HCT116 (cell line): ENCODE measurements around the gene SPATS2L. TPM values are rescaled to one million over a fixed set of nuclear protein-coding genes. Genes with fewer than 3 reads are reported as not detected.

ENCODE experiments used
- ATAC-seq: fragments of 200-7000 bp; cut with Tn5 transposase; 2 replicates; pipeline ENCODE4 v1.9.1; 2020; ENCODE audit warnings: mild to moderate bottlenecking, moderate library complexity
- BruUV-seq: library from RNA; stranded (reverse); fragments of 400-500 nt; replicated peaks from 2 replicates; lab custom pipeline; 2021; lab: Mats Ljungman, UMichigan
- CTCF ChIA-PET: fragments of 300-600 bp; sonication (Branson Sonifier 250); formaldehyde crosslinking; loops from one replicate; lab custom pipeline; 2021; ENCODE audit warnings: antibody characterized with exemption; lab: Charles Lee
- POLR2A ChIA-PET: fragments of 300-600, 350-600 bp; sonication (Branson Sonifier 250); formaldehyde crosslinking; loops from one replicate; lab custom pipeline; 2021; ENCODE audit warnings: antibody characterized with exemption; lab: Charles Lee
- RAD21 ChIA-PET, 2 experiments: fragments of 300-600 bp; sonication (Branson Sonifier 250); formaldehyde crosslinking; loops; one replicate each; lab custom pipeline; 2023; ENCODE audit warnings: low total read pairs in 2 of 2; ENCODE audit not compliant: uncharacterized antibody in 2 of 2, unreplicated experiment in 2 of 2, low non-redundant PET in 1 of 2; lab: Charles Lee
- DNase-seq: peaks from one replicate; pipeline ENCODE4 v3.0.0-alpha.2; 2010; ENCODE audit warnings: low read depth, low spot score
- H2AFZ ChIP-seq: fragments of 200-600 bp; shearing (Covaris generic), sonication (generic); 2 replicates; pipeline ENCODE4 v1.6.1; 2017; ENCODE audit warnings: low read depth, mixed run types, mixed read lengths, antibody characterized with exemption, low read length; ENCODE audit not compliant: poor library complexity, severe bottlenecking
- H3K27ac ChIP-seq: 2 replicates; pipeline ENCODE4 v1.5.1; 2012; ENCODE audit warnings: low read depth, low read length
- H3K27me3 ChIP-seq: fragments of 200-600 bp; sonication (generic); 2 replicates; pipeline ENCODE4 v1.6.1; 2016; ENCODE audit warnings: mixed run types, low read length, mixed read lengths; ENCODE audit not compliant: insufficient read depth
- H3K36me3 ChIP-seq, 2 experiments: fragments of 200-500 bp in 1 of 2; fragments of 200-600 bp in 1 of 2; sonication (Bioruptor generic) in 1 of 2; sonication (generic) in 1 of 2; 2 replicates each; pipeline versions ENCODE4 v1.5.1 to v1.6.1; 2014 to 2016; ENCODE audit warnings: low read length in 2 of 2, inconsistent platforms in 1 of 2, mixed read lengths in 1 of 2, mixed run types in 1 of 2; ENCODE audit not compliant: insufficient read depth in 2 of 2, control insufficient read depth in 1 of 2
- H3K4me1 ChIP-seq, 2 experiments: fragments of 200-600 bp in 1 of 2; sonication (generic) in 1 of 2; 2 replicates each; pipeline versions ENCODE4 v1.5.1 to v1.6.1; 2012 to 2017; ENCODE audit warnings: low read length in 2 of 2, inconsistent platforms in 1 of 2, mild to moderate bottlenecking in 1 of 2, mixed read lengths in 1 of 2, mixed run types in 1 of 2, moderate library complexity in 1 of 2; ENCODE audit not compliant: insufficient read depth in 2 of 2, control insufficient read depth in 1 of 2
- H3K4me2 ChIP-seq: fragments of 200-600 bp; sonication (generic); 2 replicates; pipeline ENCODE4 v1.6.1; 2017; ENCODE audit warnings: mixed run types, low read length, mixed read lengths
- H3K4me3 ChIP-seq, 2 experiments: fragments of 200-600 bp in 1 of 2; sonication (generic) in 1 of 2; replicated peaks in 1 of 2; 2 replicates each; pipeline ENCODE4 v1.5.1; 2011 to 2016; ENCODE audit warnings: low read length in 2 of 2, control low read depth in 1 of 2, low read depth in 1 of 2, mild to moderate bottlenecking in 1 of 2, mixed read lengths in 1 of 2, mixed run types in 1 of 2
- H3K79me2 ChIP-seq: fragments of 200-600 bp; sonication (generic); 2 replicates; pipeline ENCODE4 v1.6.1; 2017; ENCODE audit warnings: mild to moderate bottlenecking, mixed run types, low read length, moderate library complexity, mixed read lengths; ENCODE audit not compliant: insufficient read depth
- H3K9ac ChIP-seq: fragments of 200-600 bp; sonication (generic); 2 replicates; pipeline ENCODE4 v1.6.1; 2016; ENCODE audit warnings: low read length, mixed read lengths
- H3K9me2 ChIP-seq: fragments of 200-600 bp; sonication (generic), shearing (Covaris generic); 2 replicates; pipeline ENCODE4 v1.6.1; 2017; ENCODE audit warnings: mixed run types, mild to moderate bottlenecking, moderate library complexity; ENCODE audit not compliant: insufficient read depth
- H3K9me3 ChIP-seq, 2 experiments: fragments of 200-500 bp in 1 of 2; fragments of 200-600 bp in 1 of 2; sonication (Bioruptor generic) in 1 of 2; sonication (generic) in 1 of 2; 2 replicates each; pipeline ENCODE4 v1.6.1; 2014 to 2017; ENCODE audit warnings: low read length in 2 of 2, mixed read lengths in 2 of 2, inconsistent platforms in 1 of 2, low read depth in 1 of 2, mild to moderate bottlenecking in 1 of 2, mixed run types in 1 of 2, moderate library complexity in 1 of 2; ENCODE audit not compliant: control insufficient read depth in 1 of 2, insufficient read depth in 1 of 2
- H4K20me1 ChIP-seq: fragments of 200-600 bp; sonication (generic), shearing (Covaris generic); 2 replicates; pipeline ENCODE4 v1.6.1; 2017; ENCODE audit warnings: mixed run types, mild to moderate bottlenecking, moderate library complexity; ENCODE audit not compliant: insufficient read depth
- CBX3 ChIP-seq: IDR thresholded peaks from 2 replicates; pipeline ENCODE4 v1.6.1; 2012; ENCODE audit warnings: low read depth
- CTCF ChIP-seq, 3 experiments: fragments of 200-600 bp in 1 of 3; sonication (generic) in 1 of 3; IDR thresholded peaks in 2 of 3; conservative IDR thresholded peaks in 1 of 3; 2 replicates each; pipeline ENCODE4 v1.5.1; 2012 to 2017; ENCODE audit warnings: low read depth in 2 of 3, low read length in 2 of 3, antibody characterized with exemption in 1 of 3, borderline replicate concordance in 1 of 3, control low read depth in 1 of 3, mild to moderate bottlenecking in 1 of 3, mixed read lengths in 1 of 3, mixed run types in 1 of 3, moderate library complexity in 1 of 3; ENCODE audit not compliant: insufficient read depth in 1 of 3
- EGR1 ChIP-seq: IDR thresholded peaks from 2 replicates; pipeline ENCODE4 v1.6.1; 2012; ENCODE audit warnings: low read depth
- ELF1 ChIP-seq: IDR thresholded peaks from 2 replicates; pipeline ENCODE4 v1.6.1; 2012; ENCODE audit warnings: low read depth, borderline replicate concordance
- EZH2 ChIP-seq: fragments of 200-600 bp; sonication (generic); IDR thresholded peaks from 2 replicates; pipeline ENCODE4 v1.6.1; 2017; ENCODE audit warnings: antibody characterized with exemption, mixed run types
- EZH2phosphoT487 ChIP-seq: fragments of 200-600 bp; IDR thresholded peaks from 2 replicates; pipeline ENCODE4 v1.6.1; 2018; ENCODE audit warnings: antibody characterized with exemption, borderline replicate concordance
- JUND ChIP-seq: IDR thresholded peaks from 2 replicates; pipeline ENCODE4 v1.6.1; 2012
- POLR2A ChIP-seq: IDR thresholded peaks from 2 replicates; pipeline ENCODE4 v1.7.0; 2011; ENCODE audit warnings: borderline replicate concordance; ENCODE audit not compliant: insufficient read depth, insufficient read length; ENCODE audit errors: extremely low read depth
- POLR2AphosphoS5 ChIP-seq: IDR thresholded peaks from 2 replicates; pipeline ENCODE4 v1.6.1; 2011; ENCODE audit warnings: mild to moderate bottlenecking, low read depth, low read length, moderate library complexity
- REST ChIP-seq: IDR thresholded peaks from 2 replicates; pipeline ENCODE4 v1.6.1; 2012; ENCODE audit warnings: low read depth
- SIN3A ChIP-seq: IDR thresholded peaks from 2 replicates; pipeline ENCODE4 v1.6.1; 2012; ENCODE audit warnings: low read depth
- SP1 ChIP-seq: IDR thresholded peaks from 2 replicates; pipeline ENCODE4 v1.6.1; 2012; ENCODE audit warnings: low read depth
- SRF ChIP-seq: IDR thresholded peaks from 2 replicates; pipeline ENCODE4 v1.6.1; 2012; ENCODE audit warnings: low read depth
- TCF7L2 ChIP-seq: IDR thresholded peaks from 2 replicates; pipeline ENCODE4 v1.7.0; 2011; ENCODE audit warnings: borderline replicate concordance, inconsistent platforms; ENCODE audit not compliant: insufficient read depth, insufficient read length; ENCODE audit errors: extremely low read depth
- YY1 ChIP-seq: IDR thresholded peaks from 2 replicates; pipeline ENCODE4 v1.6.1; 2011; ENCODE audit warnings: low read length, low read depth, moderate library complexity, mild to moderate bottlenecking; ENCODE audit not compliant: insufficient replicate concordance; ENCODE audit errors: extremely low read depth
- ZFX ChIP-seq: fragments of 450-650 bp; IDR thresholded peaks from 2 replicates; pipeline ENCODE4 v1.6.1; 2017
- intact Hi-C: fragments of 100-400 bp; cut with micrococcal nuclease; formaldehyde crosslinking; loops from 2 replicates; pipeline ENCODE4 v1.10.0; 2022
- total RNA-seq: library from RNA; stranded (reverse); gene quantifications from one replicate; pipeline ENCODE4 v1.2.1, GENCODE V29; 2021; ENCODE audit not compliant: unreplicated experiment

Gene SPATS2L
- total RNA-seq, 1 experiment from 2014 or later = 87.1 TPM

- CTCF ChIA-PET = no interaction called here
- no peak for DNase-seq
- no peaks in the 10 kb centered on the region for H3K36me3 ChIP-seq
- no peak overlapping the region for H2AFZ ChIP-seq
- RAD21 ChIA-PET = no interaction called here
- BruUV-seq = no TSS peak
- no peak overlapping the region for H3K4me3 ChIP-seq
- no peaks in the 10 kb centered on the region for H3K9me3 ChIP-seq
- no peak for TF ChIP-seq YY1
- no peak for TF ChIP-seq POLR2AphosphoS5
- no peak for TF ChIP-seq ZFX
- TF ChIP-seq SP1 = no peak
- no peak for TF ChIP-seq EGR1
- TF ChIP-seq REST = no peak
- no peak for TF ChIP-seq CTCF (IDR thresholded peaks at IDR 0.05 in 2 of 3, conservative IDR thresholded peaks at IDR 0.05 in 1 of 3; ENCODE audit: borderline replicate concordance in 1 of 3, insufficient read depth in 1 of 3, low read depth in 2 of 3, low read length in 2 of 3)
- TF ChIP-seq ELF1 = no peak
- TF ChIP-seq JUND = no peak
- TF ChIP-seq SRF = no peak
- no peak for TF ChIP-seq TCF7L2
- TF ChIP-seq SIN3A = no peak
- TF ChIP-seq CBX3 = no peak
- TF ChIP-seq EZH2phosphoT487 = no peak
- no peak for TF ChIP-seq EZH2
- no peak for TF ChIP-seq POLR2A
- H3K9me2 ChIP-seq = no peaks in the 10 kb centered on the region
- no peaks in the 10 kb centered on the region; the same call in 1 of the 2 replicates for H4K20me1 ChIP-seq
- no peak for ATAC-seq
- no peak overlapping the region for H3K9ac ChIP-seq
- no peaks in the 10 kb centered on the region for H3K27me3 ChIP-seq
- H3K27ac ChIP-seq = no peak overlapping the region
- peaks cover 23 to 38% of the 10 kb centered on the region in 2 experiments for H3K4me1 ChIP-seq
- intact Hi-C loops = no loop called here
- POLR2A ChIA-PET = no interaction called here
- H3K79me2 ChIP-seq = peaks cover 54% of the 10 kb centered on the region; the same call in 1 of the 2 replicates
- no peak overlapping the region for H3K4me2 ChIP-seq
Observed at GRCh38 chr2:200350850-200351285, 44.4 kb downstream of the SPATS2L start.
